Panc1 (cell line): Measurements from ENCODE around the gene CALCR. TPM values are rescaled to one million over a fixed set of nuclear protein-coding genes. Genes with fewer than 3 reads are reported as not detected.

Experiments
- ATAC-seq: fragments of 200-7000 bp; cut with Tn5 transposase; 2 replicates; pipeline ENCODE4 v1.9.1; 2020; ENCODE audit warnings: mild to moderate bottlenecking, moderate library complexity
- BruUV-seq: library from RNA; stranded (reverse); fragments of 400-500 nt; replicated peaks from 2 replicates; lab custom pipeline; 2021; lab: Mats Ljungman, UMichigan
- CTCF ChIA-PET: fragments of 300-600 bp; sonication (Branson Sonifier 250); formaldehyde crosslinking; loops from one replicate; lab custom pipeline; 2022; ENCODE audit warnings: antibody characterized with exemption; lab: Charles Lee
- POLR2A ChIA-PET: fragments of 300-600 bp; sonication (Branson Sonifier 250); formaldehyde crosslinking; loops from one replicate; lab custom pipeline; 2022; ENCODE audit warnings: antibody characterized with exemption; lab: Charles Lee
- DNase-seq: peaks from one replicate; pipeline ENCODE4 v3.0.0-alpha.2; 2010; ENCODE audit warnings: low read depth, low spot score
- H3K27ac ChIP-seq: 2 replicates; pipeline ENCODE4 v1.5.1; 2011; ENCODE audit warnings: mild to moderate bottlenecking, low read length, inconsistent platforms
- H3K27me3 ChIP-seq: fragments of 200-500 bp; sonication (Bioruptor generic); 2 replicates; pipeline ENCODE4 v1.6.0; 2014; ENCODE audit warnings: low read length, inconsistent platforms; ENCODE audit not compliant: control insufficient read depth, insufficient read depth
- H3K36me3 ChIP-seq: fragments of 200-500 bp; sonication (Bioruptor generic); 2 replicates; pipeline ENCODE4 v1.5.1; 2014; ENCODE audit warnings: inconsistent platforms, mild to moderate bottlenecking, low read length, moderate library complexity; ENCODE audit not compliant: control insufficient read depth, insufficient read depth
- H3K4me1 ChIP-seq: 2 replicates; pipeline ENCODE4 v1.5.1; 2011; ENCODE audit warnings: inconsistent platforms, mild to moderate bottlenecking, low read length, moderate library complexity; ENCODE audit not compliant: control insufficient read depth, insufficient read depth
- H3K4me3 ChIP-seq, 2 experiments: 2 replicates each; pipeline ENCODE4 v1.5.1; 2011 to 2012; ENCODE audit warnings: low read depth in 2 of 2, low read length in 2 of 2, mild to moderate bottlenecking in 2 of 2, inconsistent platforms in 1 of 2, moderate library complexity in 1 of 2
- H3K9me3 ChIP-seq: fragments of 200-500 bp; sonication (Bioruptor generic); 2 replicates; pipeline ENCODE4 v1.5.1; 2014; ENCODE audit warnings: low read depth, mild to moderate bottlenecking, inconsistent platforms, low read length, moderate library complexity; ENCODE audit not compliant: control insufficient read depth, insufficient read depth
- POLR2AphosphoS5 ChIP-seq: IDR thresholded peaks from 2 replicates; pipeline ENCODE4 v1.6.1; 2012; ENCODE audit warnings: mild to moderate bottlenecking, low read depth, low read length, moderate library complexity
- SIN3A ChIP-seq: IDR thresholded peaks from 2 replicates; pipeline ENCODE4 v1.6.1; 2012; ENCODE audit warnings: low read depth, mild to moderate bottlenecking, low read length, moderate library complexity, borderline replicate concordance; ENCODE audit not compliant: insufficient read depth
- TCF7L2 ChIP-seq: IDR thresholded peaks from 2 replicates; pipeline ENCODE4 v1.6.1; 2011; ENCODE audit warnings: mild to moderate bottlenecking, low read depth, low read length, inconsistent platforms
- in situ Hi-C: cut with HindIII; loops from 2 replicates; pipeline ENCODE4 v1.10.0; 2016; ENCODE audit warnings: low sequenced_read_pairs, low pct_unique_long_range_greater_than_20kb
- intact Hi-C: fragments of 100-400 bp; cut with micrococcal nuclease; formaldehyde crosslinking; loops from one replicate; pipeline ENCODE4 v1.10.0; 2022; ENCODE audit not compliant: unreplicated experiment
- total RNA-seq: library from RNA; stranded (reverse); gene quantifications from one replicate; pipeline ENCODE4 v1.2.1, GENCODE V29; 2021; ENCODE audit not compliant: unreplicated experiment
- TF ChIP-seq, protein P1 (sequence below): fragments of 450-650 bp; IDR thresholded peaks from 2 replicates; pipeline ENCODE4 v1.5.1; 2017; ENCODE audit warnings: mild to moderate bottlenecking
- TF ChIP-seq, protein P2 (sequence below), 2 experiments: IDR thresholded peaks; 2 replicates each; pipeline ENCODE4 v1.6.1; 2011 to 2012; ENCODE audit warnings: low read depth in 2 of 2, control low read depth in 1 of 2, low read length in 1 of 2, mild to moderate bottlenecking in 1 of 2, moderate library complexity in 1 of 2; ENCODE audit not compliant: insufficient read depth in 1 of 2

The CALCR gene
- total RNA-seq, 1 experiment from 2014 or later: 0.10 TPM

DNA sequence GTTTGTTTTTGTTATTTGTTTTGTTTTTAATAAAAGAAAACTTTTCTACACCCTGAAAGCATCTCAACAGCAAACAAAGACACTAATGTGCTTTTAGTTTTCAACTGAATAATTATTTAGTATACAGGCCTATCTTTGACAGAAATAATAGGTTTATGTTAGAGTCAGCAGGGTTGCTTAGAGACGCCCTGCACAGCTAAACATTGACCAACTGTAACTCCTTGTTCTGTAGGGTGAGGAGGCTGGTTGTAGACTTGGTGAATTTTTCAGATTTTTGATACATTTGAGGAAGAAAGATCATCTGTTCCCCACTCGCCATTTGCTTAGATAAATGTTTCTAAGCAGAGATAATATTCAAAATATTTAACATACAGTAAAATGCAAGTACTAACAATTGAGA lies 103.1 kb downstream of the CALCR start:
- BruUV-seq: no TSS peak
- intact Hi-C loops: no loop called here
- H3K27me3 ChIP-seq: no peaks in the 10 kb centered on the region
- no peaks in the 10 kb centered on the region for H3K36me3 ChIP-seq
- ATAC-seq (no peak), DNase-seq (no peak)
- CTCF ChIA-PET: no interaction called here
- H3K4me1 ChIP-seq: no peaks in the 10 kb centered on the region
- in situ Hi-C loops: no loop called here
- H3K4me3 ChIP-seq: no peak overlapping the region
- no peak for TF ChIP-seq TCF7L2
- no peak for TF ChIP-seq SIN3A
- TF ChIP-seq, protein P1, sequence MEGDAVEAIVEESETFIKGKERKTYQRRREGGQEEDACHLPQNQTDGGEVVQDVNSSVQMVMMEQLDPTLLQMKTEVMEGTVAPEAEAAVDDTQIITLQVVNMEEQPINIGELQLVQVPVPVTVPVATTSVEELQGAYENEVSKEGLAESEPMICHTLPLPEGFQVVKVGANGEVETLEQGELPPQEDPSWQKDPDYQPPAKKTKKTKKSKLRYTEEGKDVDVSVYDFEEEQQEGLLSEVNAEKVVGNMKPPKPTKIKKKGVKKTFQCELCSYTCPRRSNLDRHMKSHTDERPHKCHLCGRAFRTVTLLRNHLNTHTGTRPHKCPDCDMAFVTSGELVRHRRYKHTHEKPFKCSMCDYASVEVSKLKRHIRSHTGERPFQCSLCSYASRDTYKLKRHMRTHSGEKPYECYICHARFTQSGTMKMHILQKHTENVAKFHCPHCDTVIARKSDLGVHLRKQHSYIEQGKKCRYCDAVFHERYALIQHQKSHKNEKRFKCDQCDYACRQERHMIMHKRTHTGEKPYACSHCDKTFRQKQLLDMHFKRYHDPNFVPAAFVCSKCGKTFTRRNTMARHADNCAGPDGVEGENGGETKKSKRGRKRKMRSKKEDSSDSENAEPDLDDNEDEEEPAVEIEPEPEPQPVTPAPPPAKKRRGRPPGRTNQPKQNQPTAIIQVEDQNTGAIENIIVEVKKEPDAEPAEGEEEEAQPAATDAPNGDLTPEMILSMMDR: no peak
- TF ChIP-seq, protein P2, sequence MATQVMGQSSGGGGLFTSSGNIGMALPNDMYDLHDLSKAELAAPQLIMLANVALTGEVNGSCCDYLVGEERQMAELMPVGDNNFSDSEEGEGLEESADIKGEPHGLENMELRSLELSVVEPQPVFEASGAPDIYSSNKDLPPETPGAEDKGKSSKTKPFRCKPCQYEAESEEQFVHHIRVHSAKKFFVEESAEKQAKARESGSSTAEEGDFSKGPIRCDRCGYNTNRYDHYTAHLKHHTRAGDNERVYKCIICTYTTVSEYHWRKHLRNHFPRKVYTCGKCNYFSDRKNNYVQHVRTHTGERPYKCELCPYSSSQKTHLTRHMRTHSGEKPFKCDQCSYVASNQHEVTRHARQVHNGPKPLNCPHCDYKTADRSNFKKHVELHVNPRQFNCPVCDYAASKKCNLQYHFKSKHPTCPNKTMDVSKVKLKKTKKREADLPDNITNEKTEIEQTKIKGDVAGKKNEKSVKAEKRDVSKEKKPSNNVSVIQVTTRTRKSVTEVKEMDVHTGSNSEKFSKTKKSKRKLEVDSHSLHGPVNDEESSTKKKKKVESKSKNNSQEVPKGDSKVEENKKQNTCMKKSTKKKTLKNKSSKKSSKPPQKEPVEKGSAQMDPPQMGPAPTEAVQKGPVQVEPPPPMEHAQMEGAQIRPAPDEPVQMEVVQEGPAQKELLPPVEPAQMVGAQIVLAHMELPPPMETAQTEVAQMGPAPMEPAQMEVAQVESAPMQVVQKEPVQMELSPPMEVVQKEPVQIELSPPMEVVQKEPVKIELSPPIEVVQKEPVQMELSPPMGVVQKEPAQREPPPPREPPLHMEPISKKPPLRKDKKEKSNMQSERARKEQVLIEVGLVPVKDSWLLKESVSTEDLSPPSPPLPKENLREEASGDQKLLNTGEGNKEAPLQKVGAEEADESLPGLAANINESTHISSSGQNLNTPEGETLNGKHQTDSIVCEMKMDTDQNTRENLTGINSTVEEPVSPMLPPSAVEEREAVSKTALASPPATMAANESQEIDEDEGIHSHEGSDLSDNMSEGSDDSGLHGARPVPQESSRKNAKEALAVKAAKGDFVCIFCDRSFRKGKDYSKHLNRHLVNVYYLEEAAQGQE (IDR thresholded peaks at IDR 0.05; ENCODE audit: insufficient read depth in 1 of 2, low read depth in 2 of 2, low read length in 1 of 2): no peak
- TF ChIP-seq POLR2AphosphoS5: no peak
- POLR2A ChIA-PET: no interaction called here
- H3K27ac ChIP-seq: no peak overlapping the region
- H3K9me3 ChIP-seq: no peaks in the 10 kb centered on the region

DNA sequence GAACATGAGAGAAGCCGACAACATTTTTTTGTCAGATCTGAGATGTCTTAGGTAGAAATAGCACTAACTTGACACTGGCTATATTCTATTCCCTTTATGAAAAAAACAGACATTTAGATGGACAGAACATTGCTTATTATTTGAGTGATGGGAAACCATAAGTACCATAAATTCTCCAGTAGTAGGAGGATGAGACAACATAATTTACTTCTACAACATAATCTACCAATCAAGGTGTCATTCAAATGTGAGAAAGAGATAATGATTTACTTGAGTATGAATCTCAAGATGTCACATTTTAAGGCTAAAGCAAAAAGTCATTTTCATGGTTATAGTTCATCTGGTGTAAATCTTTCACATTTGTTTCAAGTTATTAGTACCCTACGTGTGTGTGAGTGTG lies 110.8 kb downstream of the CALCR start:
- ChIA-PET CTCF (no interaction called here), POLR2A (no interaction called here)
- in situ Hi-C loops: no loop called here
- Histone ChIP-seq H3K9me3 (no peaks in the 10 kb centered on the region), H3K4me1 (no peaks in the 10 kb centered on the region), H3K36me3 (no peaks in the 10 kb centered on the region), H3K4me3 (no peak overlapping the region), H3K27me3 (no peaks in the 10 kb centered on the region), H3K27ac (no peak overlapping the region)
- intact Hi-C loops: no loop called here
- BruUV-seq: no TSS peak
- ATAC-seq (no peak), DNase-seq (no peak)
- TF ChIP-seq TCF7L2: no peak
- no peak for TF ChIP-seq SIN3A

DNA sequence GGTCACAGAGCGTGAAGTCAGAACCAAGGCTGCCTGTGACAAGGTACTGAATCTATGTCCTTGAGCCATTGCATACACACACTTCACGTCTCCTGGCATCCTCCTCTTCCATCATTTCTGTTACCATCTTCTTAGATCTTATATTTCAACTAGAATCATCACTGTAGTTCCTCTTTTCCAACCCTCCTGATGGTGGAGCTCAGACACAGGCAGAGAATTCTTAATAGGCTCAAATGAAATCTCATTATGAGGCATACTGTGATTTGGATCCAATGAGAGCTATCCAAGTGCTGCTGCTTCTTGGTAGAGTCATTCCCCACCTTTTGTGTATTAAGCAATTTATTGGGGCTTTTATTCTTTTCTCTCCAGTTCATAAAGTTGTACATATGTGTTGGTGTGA lies 113.2 kb downstream of the CALCR start:
- TF ChIP-seq TCF7L2 (no peak), SIN3A (no peak), POLR2AphosphoS5 (no peak)
- TF ChIP-seq, protein P2 (IDR thresholded peaks at IDR 0.05; ENCODE audit: insufficient read depth in 1 of 2, low read depth in 2 of 2, low read length in 1 of 2): no peak
- TF ChIP-seq, protein P1: no peak; the same call in 1 of the 2 replicates
- ChIA-PET POLR2A (no interaction called here), CTCF (no interaction called here)
- Histone ChIP-seq H3K4me3 (no peak overlapping the region), H3K9me3 (no peaks in the 10 kb centered on the region), H3K27me3 (no peaks in the 10 kb centered on the region), H3K27ac (no peak overlapping the region), H3K36me3 (no peaks in the 10 kb centered on the region), H3K4me1 (no peaks in the 10 kb centered on the region)
- DNase-seq: no peak
- BruUV-seq: no TSS peak
- intact Hi-C loops (no loop called here), in situ Hi-C loops (no loop called here)
- no peak; the same call in 1 of the 2 replicates for ATAC-seq
